Subcutaneous adipose tissue (tissue), 4 donors: ENCODE measurements around the gene EPM2A. TPM values are rescaled to one million over a fixed set of nuclear protein-coding genes. Genes with fewer than 3 reads are reported as not detected.

Experiments
- total RNA-seq, 4 donors: library from RNA; depleted of rRNA; stranded (reverse); fragments of >200 nt; gene quantifications; one replicate each; pipeline ENCODE4 v1.1.0, GENCODE V29; 2016
- TF ChIP-seq, protein P1 (sequence below): fragments of 450-650 bp; IDR thresholded peaks from one replicate; pipeline ENCODE4 v1.5.1; 2016; ENCODE audit warnings: low read depth, mild to moderate bottlenecking, control low read depth, antibody characterized with exemption, moderate library complexity

Gene EPM2A
- total RNA-seq, 4 donors from 2014 or later: 7.3 to 30.7 (median 19.4) TPM

- TF ChIP-seq, protein P1, sequence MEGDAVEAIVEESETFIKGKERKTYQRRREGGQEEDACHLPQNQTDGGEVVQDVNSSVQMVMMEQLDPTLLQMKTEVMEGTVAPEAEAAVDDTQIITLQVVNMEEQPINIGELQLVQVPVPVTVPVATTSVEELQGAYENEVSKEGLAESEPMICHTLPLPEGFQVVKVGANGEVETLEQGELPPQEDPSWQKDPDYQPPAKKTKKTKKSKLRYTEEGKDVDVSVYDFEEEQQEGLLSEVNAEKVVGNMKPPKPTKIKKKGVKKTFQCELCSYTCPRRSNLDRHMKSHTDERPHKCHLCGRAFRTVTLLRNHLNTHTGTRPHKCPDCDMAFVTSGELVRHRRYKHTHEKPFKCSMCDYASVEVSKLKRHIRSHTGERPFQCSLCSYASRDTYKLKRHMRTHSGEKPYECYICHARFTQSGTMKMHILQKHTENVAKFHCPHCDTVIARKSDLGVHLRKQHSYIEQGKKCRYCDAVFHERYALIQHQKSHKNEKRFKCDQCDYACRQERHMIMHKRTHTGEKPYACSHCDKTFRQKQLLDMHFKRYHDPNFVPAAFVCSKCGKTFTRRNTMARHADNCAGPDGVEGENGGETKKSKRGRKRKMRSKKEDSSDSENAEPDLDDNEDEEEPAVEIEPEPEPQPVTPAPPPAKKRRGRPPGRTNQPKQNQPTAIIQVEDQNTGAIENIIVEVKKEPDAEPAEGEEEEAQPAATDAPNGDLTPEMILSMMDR: no peak
These were observed 61.8 kb downstream of the EPM2A start for GRCh38 chr6:145673504-145673903.

DNA sequence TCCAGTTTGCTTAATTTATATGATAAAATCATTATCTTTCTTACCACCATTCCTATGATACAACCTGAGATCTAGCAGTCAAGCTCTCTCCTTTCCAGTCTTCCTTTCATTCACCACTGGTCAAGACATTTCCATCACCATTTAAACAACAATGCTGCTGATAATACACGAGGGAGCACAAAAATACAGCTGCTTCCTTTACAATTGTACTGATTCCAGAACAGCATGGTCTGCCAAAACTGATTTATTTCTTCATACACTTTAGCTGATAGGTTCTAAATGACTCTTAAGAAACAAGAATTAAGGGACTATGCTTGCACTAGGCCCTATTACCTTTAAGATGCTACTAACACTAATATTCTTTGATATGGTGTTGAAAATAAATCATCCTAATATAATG is 65.0 kb downstream of the EPM2A start:
- TF ChIP-seq, protein P1: no peak

GRCh38 chr6:145669627-145670034 is 65.7 kb downstream of the EPM2A start:
- TF ChIP-seq, protein P1: no peak

DNA sequence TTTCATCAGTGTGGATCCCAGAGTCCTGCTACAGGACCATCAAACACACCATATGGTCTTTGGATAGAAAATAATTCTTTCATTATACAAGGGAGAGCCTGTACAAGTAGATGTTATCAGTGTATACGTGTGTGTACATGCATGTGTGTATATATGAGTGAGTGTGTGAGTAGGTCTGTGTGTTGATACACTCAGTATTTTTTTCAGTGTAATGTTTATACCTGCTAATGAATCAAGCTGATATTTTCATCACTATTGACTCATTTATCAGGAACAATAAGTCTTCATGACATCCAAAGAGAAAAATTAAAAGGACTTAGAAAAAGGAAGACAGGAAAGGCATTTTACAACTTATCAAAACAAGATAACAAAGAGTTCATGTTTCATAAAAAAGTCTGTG is 66.5 kb downstream of the EPM2A start:
- TF ChIP-seq, protein P1: no peak

DNA sequence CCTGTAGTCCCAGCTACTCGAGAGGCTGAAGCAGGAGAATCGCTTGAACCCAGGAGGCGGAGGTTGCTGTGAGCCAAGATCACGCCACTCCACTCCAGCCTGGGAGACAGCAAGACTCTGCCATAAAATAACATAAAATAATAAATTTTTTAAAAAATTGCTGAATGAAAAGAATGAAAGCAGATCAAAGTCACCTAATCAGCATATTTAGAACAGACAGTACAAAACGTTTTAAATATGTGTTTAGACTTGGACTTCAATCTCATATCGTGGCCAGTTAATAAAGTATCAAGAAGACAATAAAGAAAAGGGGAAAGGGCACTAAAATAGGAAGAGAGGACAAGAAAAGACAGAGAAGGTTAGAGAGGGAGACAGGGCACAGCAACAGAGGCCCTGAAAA is 74.6 kb downstream of the EPM2A start:
- TF ChIP-seq, protein P1: no peak

DNA sequence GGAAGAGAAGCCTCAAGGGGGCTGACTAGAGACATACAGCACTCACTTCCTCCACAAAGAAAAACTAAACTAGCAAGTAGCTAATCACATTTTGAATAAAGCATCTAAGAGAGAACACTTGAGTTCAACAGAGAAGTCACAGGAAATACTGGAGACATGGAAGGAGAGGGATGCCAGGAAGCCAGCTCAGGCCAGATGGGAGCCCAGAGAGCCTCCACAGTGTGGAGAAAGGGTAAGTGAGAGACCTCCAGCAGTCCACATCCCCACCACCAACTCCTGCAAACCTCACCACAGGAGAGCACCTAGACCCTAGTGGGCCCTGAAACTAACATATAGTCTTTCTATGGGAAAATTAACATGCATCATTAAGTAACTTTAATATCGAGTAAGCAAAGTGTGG is 79.2 kb downstream of the EPM2A start:
- TF ChIP-seq, protein P1: no peak

GRCh38 chr6:145652572-145652971 is 82.7 kb downstream of the EPM2A start:
- TF ChIP-seq, protein P1: no peak
